ENCODE results near the gene ANKFN1. TPM values are rescaled to one million over a fixed set of nuclear protein-coding genes. Genes with fewer than 3 reads are reported as not detected.

Gene ANKFN1
- total and polyA plus RNA-seq, 11 donors: not detected

GRCh38 chr17:56514264-56514663, 361.0 kb downstream of the ANKFN1 start:
- H3K27ac ChIP-seq: no peak overlapping the region
- DNase-seq (no peak), ATAC-seq (no peak)
- TF ChIP-seq, protein P1, sequence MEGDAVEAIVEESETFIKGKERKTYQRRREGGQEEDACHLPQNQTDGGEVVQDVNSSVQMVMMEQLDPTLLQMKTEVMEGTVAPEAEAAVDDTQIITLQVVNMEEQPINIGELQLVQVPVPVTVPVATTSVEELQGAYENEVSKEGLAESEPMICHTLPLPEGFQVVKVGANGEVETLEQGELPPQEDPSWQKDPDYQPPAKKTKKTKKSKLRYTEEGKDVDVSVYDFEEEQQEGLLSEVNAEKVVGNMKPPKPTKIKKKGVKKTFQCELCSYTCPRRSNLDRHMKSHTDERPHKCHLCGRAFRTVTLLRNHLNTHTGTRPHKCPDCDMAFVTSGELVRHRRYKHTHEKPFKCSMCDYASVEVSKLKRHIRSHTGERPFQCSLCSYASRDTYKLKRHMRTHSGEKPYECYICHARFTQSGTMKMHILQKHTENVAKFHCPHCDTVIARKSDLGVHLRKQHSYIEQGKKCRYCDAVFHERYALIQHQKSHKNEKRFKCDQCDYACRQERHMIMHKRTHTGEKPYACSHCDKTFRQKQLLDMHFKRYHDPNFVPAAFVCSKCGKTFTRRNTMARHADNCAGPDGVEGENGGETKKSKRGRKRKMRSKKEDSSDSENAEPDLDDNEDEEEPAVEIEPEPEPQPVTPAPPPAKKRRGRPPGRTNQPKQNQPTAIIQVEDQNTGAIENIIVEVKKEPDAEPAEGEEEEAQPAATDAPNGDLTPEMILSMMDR (IDR thresholded peaks at IDR 0.05): no peak
- no peak for TF ChIP-seq POLR2A (IDR thresholded peaks at IDR 0.05)
- peaks cover 0 to 3% (median 0%) of the 10 kb centered on the region in 9 donors for H3K27me3 ChIP-seq
- no peak overlapping the region for H3K4me3 ChIP-seq
- H3K36me3 ChIP-seq: no peaks in the 10 kb centered on the region
- intact Hi-C loops (cut with DNase I): no loop called here
- H3K4me1 ChIP-seq: no peaks in the 10 kb centered on the region
- WGBS, 4 donors: 76 to 85% (median 78%) methylated on average over 2 of the region's 2 CpGs
- H3K9me3 ChIP-seq: no peaks in the 10 kb centered on the region

- no peak for DNase-seq
- no peaks in the 10 kb centered on the region for H3K9me3 ChIP-seq
- no peak overlapping the region for H3K4me3 ChIP-seq
- intact Hi-C loops (cut with DNase I): no loop called here
- no peak overlapping the region for H3K27ac ChIP-seq
- 68 to 83% (median 71%) methylated on average over 4 of the region's 4 CpGs for WGBS, 4 donors
- no peaks in the 10 kb centered on the region for H3K4me1 ChIP-seq
- peaks cover 0 to 3% (median 0%) of the 10 kb centered on the region in 9 donors for H3K27me3 ChIP-seq
- H3K36me3 ChIP-seq: no peaks in the 10 kb centered on the region
- no peak for TF ChIP-seq POLR2A (IDR thresholded peaks at IDR 0.05)
- TF ChIP-seq, protein P1 (IDR thresholded peaks at IDR 0.05): no peak
- ATAC-seq: no peak
Observed at GRCh38 chr17:56514899-56515298, 361.6 kb downstream of the ANKFN1 start.

GRCh38 chr17:56521414-56522141, 368.3 kb downstream of the ANKFN1 start:
- Histone ChIP-seq H3K4me3 (no peak overlapping the region), H3K4me1 (peaks cover 0 to 5% (median 0%) of the 10 kb centered on the region in 12 donors), H3K27ac (no peak overlapping the region), H3K36me3 (no peaks in the 10 kb centered on the region), H3K27me3 (peaks cover 0 to 5% (median 0%) of the 10 kb centered on the region in 9 donors), H3K9me3 (no peaks in the 10 kb centered on the region)
- intact Hi-C loops (cut with DNase I): no loop called here
- TF ChIP-seq, protein P1 (IDR thresholded peaks at IDR 0.05): no peak
- no peak for TF ChIP-seq POLR2A (IDR thresholded peaks at IDR 0.05)
- WGBS, 4 donors: 42 to 56% (median 48%) methylated on average over 11 to 12 of the region's 12 CpGs
- no peak for DNase-seq
- ATAC-seq: peak in 1 of 4 donors; percentile 29

- Histone ChIP-seq H3K4me3 (no peak overlapping the region), H3K4me1 (peaks cover 0 to 5% (median 0%) of the 10 kb centered on the region in 12 donors), H3K27ac (no peak overlapping the region), H3K36me3 (no peaks in the 10 kb centered on the region), H3K9me3 (no peaks in the 10 kb centered on the region), H3K27me3 (peaks cover 0 to 7% (median 0%) of the 10 kb centered on the region in 9 donors)
- TF ChIP-seq POLR2A (IDR thresholded peaks at IDR 0.05): no peak
- TF ChIP-seq, protein P1 (IDR thresholded peaks at IDR 0.05): no peak
- no peak for ATAC-seq
- 92 to 95% (median 93%) methylated on average over 2 of the region's 2 CpGs for WGBS, 4 donors
- no peak for DNase-seq
- intact Hi-C loops (cut with DNase I): no loop called here
Observed at GRCh38 chr17:56523042-56523441, 369.8 kb downstream of the ANKFN1 start.
